Measurements from ENCODE around the gene TRAPPC5.

- TF ChIP-seq POLR2AphosphoS5 (IDR thresholded peaks at IDR 0.05; ENCODE audit: low read depth, low read length) (no peak), TAF1 (IDR thresholded peaks at IDR 0.05; ENCODE audit: borderline replicate concordance, low read depth, low read length) (no peak)
These were observed 18.7 kb upstream of the TRAPPC5 start for GRCh38 chr19:7661744-7662538.
